Fibroblast of the aortic adventitia (primary cell): Measurements from ENCODE around the gene LYVE1. TPM values are rescaled to one million over a fixed set of nuclear protein-coding genes. Genes with fewer than 3 reads are reported as not detected.

Experiments used
- DNase-seq: peaks from one replicate; pipeline ENCODE4 v3.0.0-alpha.2; 2010; ENCODE audit warnings: low read depth
- H3K4me3 ChIP-seq: 2 replicates; pipeline ENCODE4 v1.5.1; 2011; ENCODE audit warnings: low read depth, mild to moderate bottlenecking, control low read depth, low read length, moderate library complexity
- total RNA-seq: library from RNA; depleted of rRNA; stranded (reverse); fragments of >200 nt; gene quantifications from 2 replicates; pipeline ENCODE4 v1.2.3, GENCODE V29; 2012; ENCODE audit warnings: low replicate concordance
- TF ChIP-seq, protein P1 (sequence below): IDR thresholded peaks from 2 replicates; pipeline ENCODE4 v1.5.1; 2011; ENCODE audit warnings: mild to moderate bottlenecking, low read length, control low read depth, inconsistent platforms; ENCODE audit not compliant: insufficient read depth

LYVE1 gene
- total RNA-seq, 1 donor, result not detected

GRCh38 chr11:10514202-10514601, 54.3 kb downstream of the LYVE1 start:
- H3K4me3 ChIP-seq, result no peak overlapping the region
- TF ChIP-seq, protein P1, sequence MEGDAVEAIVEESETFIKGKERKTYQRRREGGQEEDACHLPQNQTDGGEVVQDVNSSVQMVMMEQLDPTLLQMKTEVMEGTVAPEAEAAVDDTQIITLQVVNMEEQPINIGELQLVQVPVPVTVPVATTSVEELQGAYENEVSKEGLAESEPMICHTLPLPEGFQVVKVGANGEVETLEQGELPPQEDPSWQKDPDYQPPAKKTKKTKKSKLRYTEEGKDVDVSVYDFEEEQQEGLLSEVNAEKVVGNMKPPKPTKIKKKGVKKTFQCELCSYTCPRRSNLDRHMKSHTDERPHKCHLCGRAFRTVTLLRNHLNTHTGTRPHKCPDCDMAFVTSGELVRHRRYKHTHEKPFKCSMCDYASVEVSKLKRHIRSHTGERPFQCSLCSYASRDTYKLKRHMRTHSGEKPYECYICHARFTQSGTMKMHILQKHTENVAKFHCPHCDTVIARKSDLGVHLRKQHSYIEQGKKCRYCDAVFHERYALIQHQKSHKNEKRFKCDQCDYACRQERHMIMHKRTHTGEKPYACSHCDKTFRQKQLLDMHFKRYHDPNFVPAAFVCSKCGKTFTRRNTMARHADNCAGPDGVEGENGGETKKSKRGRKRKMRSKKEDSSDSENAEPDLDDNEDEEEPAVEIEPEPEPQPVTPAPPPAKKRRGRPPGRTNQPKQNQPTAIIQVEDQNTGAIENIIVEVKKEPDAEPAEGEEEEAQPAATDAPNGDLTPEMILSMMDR, result peak; percentile 39
- peak; percentile 56 for DNase-seq

GRCh38 chr11:10511181-10511621, 57.3 kb downstream of the LYVE1 start:
- DNase-seq, result no peak
- no peak overlapping the region for H3K4me3 ChIP-seq
- TF ChIP-seq, protein P1, result no peak

Other genes starting within 250 kb of the LYVE1 start
- gene AMPD3, start 113.4 kb downstream of the LYVE1 start, total RNA-seq, result 5.3 and 7.0 TPM in 2 replicates
- 12.9 and 34.9 TPM in 2 replicates for gene RNF141, start 27.5 kb downstream of the LYVE1 start, total RNA-seq
- 17.6 and 32.0 TPM in 2 replicates for gene IRAG1, start 125.1 kb upstream of the LYVE1 start, total RNA-seq
- gene CTR9, start 182.6 kb upstream of the LYVE1 start, total RNA-seq, result 30.5 and 67.5 TPM in 2 replicates
- gene EIF4G2, start 240.3 kb upstream of the LYVE1 start, total RNA-seq, result 647 and 1,086 TPM in 2 replicates